Measurements from ENCODE around the gene BET1L.

Gene BET1L

DNA sequence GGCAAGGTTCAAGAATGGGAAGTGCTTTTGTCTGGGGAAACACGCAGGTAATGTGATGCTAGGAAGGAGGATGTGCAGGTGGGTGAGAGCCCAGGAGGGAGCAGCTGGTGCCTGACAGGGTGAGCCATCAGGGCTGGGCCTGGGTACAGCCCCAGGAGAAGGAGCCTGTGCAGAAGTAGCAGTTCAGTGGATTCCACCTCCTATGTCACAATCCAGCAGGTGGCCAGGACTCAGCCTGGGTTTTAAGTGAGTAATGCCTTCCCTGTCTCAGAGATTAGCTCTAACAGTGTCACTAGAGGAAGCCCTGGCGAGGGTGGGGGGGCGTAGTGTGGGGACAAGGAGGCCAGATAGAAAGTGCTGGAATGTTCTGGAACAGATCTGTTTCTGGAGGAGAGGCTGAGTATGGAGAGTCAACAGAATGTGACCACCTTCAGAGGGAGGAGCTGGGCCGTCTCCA is 8.4 kb upstream of the BET1L start:
- H3K27me3 ChIP-seq (ENCODE audit: control insufficient read depth, insufficient read depth, low read length): no peaks in the 10 kb centered on the region
- no peak overlapping the region for H3K9ac ChIP-seq (ENCODE audit: low read length)
- no peak overlapping the region for H3K27ac ChIP-seq (ENCODE audit: low read length)
- H3K36me3 ChIP-seq (ENCODE audit: control insufficient read depth, low read depth, low read length): peaks cover 42% of the 10 kb centered on the region
- no peaks in the 10 kb centered on the region for H3K9me3 ChIP-seq (ENCODE audit: control insufficient read depth, low read depth, low read length)
- no peak overlapping the region for H3K4me3 ChIP-seq (ENCODE audit: low read length)
- no peaks in the 10 kb centered on the region for H3K4me1 ChIP-seq (ENCODE audit: control insufficient read depth, low read depth, low read length)

DNA sequence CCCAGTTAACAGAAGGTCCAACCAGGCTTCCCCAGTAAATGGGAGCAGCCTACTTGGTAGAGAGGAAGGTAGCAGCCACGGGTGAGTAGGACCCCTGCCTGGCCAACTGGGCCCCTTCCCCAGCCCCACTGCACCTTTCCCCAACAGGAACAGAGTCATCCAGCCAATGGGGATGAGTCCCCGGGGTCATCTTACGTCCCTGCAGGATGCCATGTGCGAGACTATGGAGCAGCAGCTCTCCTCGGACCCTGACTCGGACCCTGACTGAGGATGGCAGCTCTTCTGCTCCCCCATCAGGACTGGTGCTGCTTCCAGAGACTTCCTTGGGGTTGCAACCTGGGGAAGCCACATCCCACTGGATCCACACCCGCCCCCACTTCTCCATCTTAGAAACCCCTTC is 6.9 kb upstream of the BET1L start:
- Histone ChIP-seq H3K27ac (ENCODE audit: low read length) (no peak overlapping the region), H3K9me3 (ENCODE audit: control insufficient read depth, low read depth, low read length) (no peaks in the 10 kb centered on the region), H3K4me3 (ENCODE audit: low read length) (no peak overlapping the region), H3K4me1 (ENCODE audit: control insufficient read depth, low read depth, low read length) (no peaks in the 10 kb centered on the region), H3K36me3 (ENCODE audit: control insufficient read depth, low read depth, low read length) (peaks cover 54% of the 10 kb centered on the region), H3K9ac (ENCODE audit: low read length) (no peak overlapping the region), H3K27me3 (ENCODE audit: control insufficient read depth, insufficient read depth, low read length) (no peaks in the 10 kb centered on the region)

DNA sequence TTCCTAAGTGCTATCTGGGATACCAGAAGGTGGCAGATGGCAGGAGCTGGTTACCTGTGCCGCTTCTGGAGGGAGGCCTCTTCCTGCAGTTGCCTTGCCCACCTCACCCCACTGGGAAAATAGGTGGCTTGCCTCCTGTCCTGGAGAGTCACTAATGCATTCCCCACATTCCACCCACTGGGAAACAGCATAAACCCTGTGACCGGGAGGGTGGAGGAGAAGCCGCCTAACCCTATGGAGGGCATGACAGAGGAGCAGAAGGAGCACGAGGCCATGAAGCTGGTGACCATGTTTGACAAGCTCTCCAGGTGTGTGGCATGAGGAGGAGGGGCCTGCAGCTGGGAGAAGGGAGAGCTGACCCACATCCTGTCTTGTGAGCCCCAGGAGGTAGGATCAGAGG is 5.9 kb upstream of the BET1L start:
- Histone ChIP-seq H3K9me3 (ENCODE audit: control insufficient read depth, low read depth, low read length) (no peaks in the 10 kb centered on the region), H3K9ac (ENCODE audit: low read length) (no peak overlapping the region), H3K4me1 (ENCODE audit: control insufficient read depth, low read depth, low read length) (no peaks in the 10 kb centered on the region), H3K27ac (ENCODE audit: low read length) (no peak overlapping the region), H3K4me3 (ENCODE audit: low read length) (no peak overlapping the region), H3K27me3 (ENCODE audit: control insufficient read depth, insufficient read depth, low read length) (no peaks in the 10 kb centered on the region), H3K36me3 (ENCODE audit: control insufficient read depth, low read depth, low read length) (peaks cover 54% of the 10 kb centered on the region)

DNA sequence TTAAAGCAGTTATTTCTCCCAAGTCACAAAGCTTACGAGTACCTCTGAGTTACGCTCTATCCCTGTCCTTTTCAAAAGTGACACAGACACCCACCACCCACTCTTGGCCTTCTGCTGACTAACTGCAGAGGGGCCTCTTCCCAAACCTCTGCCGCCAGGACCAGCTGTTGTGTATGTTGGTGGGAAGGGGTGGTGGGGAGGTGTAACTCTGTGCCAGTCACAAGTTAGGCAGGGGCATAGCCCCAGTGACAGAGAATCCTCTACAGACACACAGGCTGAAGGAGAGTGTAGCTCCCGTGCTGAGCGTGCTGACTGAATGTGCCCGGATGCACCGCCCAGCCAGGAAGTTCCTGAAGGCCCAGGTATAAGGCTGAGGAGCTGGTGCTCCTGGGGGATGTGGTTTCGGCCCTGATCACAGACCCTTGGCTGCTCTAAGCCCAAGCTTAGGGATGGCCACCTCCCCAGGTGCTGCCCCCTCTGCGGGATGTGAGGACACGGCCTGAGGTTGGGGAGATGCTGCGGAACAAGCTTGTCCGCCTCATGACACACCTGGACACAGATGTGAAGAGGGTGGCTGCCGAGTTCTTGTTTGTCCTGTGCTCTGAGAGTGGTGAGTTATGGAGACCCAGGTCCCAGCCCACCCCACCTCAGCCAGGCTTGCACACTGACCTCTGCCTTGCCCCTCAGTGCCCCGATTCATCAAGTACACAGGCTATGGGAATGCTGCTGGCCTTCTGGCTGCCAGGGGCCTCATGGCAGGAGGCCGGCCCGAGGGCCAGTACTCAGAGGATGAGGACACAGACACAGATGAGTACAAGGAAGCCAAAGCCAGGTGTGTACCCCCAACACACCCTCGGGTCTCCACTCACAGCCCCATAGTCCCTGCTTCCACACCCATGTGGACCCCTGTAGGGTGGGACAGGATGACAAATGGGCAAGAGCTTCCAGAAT is 5.2 kb upstream of the BET1L start:
- no peak overlapping the region for H3K27ac ChIP-seq (ENCODE audit: low read length)
- no peak overlapping the region for H3K4me3 ChIP-seq (ENCODE audit: low read length)
- no peak overlapping the region for H3K9ac ChIP-seq (ENCODE audit: low read length)
- H3K4me1 ChIP-seq (ENCODE audit: control insufficient read depth, low read depth, low read length): no peaks in the 10 kb centered on the region
- no peaks in the 10 kb centered on the region for H3K27me3 ChIP-seq (ENCODE audit: control insufficient read depth, insufficient read depth, low read length)
- no peaks in the 10 kb centered on the region for H3K9me3 ChIP-seq (ENCODE audit: control insufficient read depth, low read depth, low read length)
- H3K36me3 ChIP-seq (ENCODE audit: control insufficient read depth, low read depth, low read length): peaks cover 54% of the 10 kb centered on the region

DNA sequence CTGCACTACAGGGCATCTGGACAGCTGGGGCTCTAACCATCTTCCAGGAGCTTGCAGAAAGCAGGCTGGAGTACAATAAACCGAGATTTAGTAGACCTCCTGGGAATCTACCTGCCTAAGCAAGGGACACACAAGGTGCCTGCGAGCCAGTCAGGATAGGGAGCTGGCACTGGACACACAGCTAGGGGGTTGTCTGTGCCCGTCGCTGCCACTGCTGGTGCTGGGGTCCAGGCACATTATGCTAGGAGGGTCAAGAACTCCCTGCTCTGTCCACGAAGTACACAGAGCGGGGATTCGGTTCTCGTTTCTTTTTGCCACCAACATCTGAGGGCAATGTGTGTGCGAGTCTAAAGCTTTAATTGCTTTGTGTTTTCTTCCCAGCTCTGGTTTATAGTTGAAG is 4.5 kb upstream of the BET1L start:
- no peak overlapping the region for H3K27ac ChIP-seq (ENCODE audit: low read length)
- peaks cover 54% of the 10 kb centered on the region for H3K36me3 ChIP-seq (ENCODE audit: control insufficient read depth, low read depth, low read length)
- H3K9me3 ChIP-seq (ENCODE audit: control insufficient read depth, low read depth, low read length): no peaks in the 10 kb centered on the region
- no peak overlapping the region for H3K9ac ChIP-seq (ENCODE audit: low read length)
- no peaks in the 10 kb centered on the region for H3K4me1 ChIP-seq (ENCODE audit: control insufficient read depth, low read depth, low read length)
- H3K27me3 ChIP-seq (ENCODE audit: control insufficient read depth, insufficient read depth, low read length): no peaks in the 10 kb centered on the region
- no peak overlapping the region for H3K4me3 ChIP-seq (ENCODE audit: low read length)

DNA sequence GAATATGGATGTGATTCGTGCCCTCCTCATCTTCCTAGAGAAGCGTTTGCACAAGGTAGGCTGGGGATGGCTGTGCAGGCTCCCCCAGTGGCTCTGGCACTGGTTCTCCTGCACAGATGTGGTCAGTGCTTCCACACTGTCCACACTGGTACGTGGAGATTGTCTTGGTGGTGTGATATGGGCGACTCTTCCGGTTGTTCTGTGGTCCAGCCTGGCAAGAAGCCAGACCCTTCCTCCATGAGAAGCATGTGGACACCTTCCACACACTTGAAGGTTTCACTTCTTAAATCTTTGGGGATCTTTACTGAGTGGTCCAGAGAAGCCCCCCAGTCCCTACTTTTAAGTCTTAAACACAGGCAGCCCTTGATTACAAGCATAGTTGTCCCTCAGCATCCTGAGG is 4.1 kb upstream of the BET1L start:
- Histone ChIP-seq H3K4me3 (ENCODE audit: low read length) (no peak overlapping the region), H3K4me1 (ENCODE audit: control insufficient read depth, low read depth, low read length) (no peaks in the 10 kb centered on the region), H3K9me3 (ENCODE audit: control insufficient read depth, low read depth, low read length) (no peaks in the 10 kb centered on the region), H3K36me3 (ENCODE audit: control insufficient read depth, low read depth, low read length) (peaks cover 54% of the 10 kb centered on the region), H3K27ac (ENCODE audit: low read length) (no peak overlapping the region), H3K9ac (ENCODE audit: low read length) (no peak overlapping the region), H3K27me3 (ENCODE audit: control insufficient read depth, insufficient read depth, low read length) (no peaks in the 10 kb centered on the region)

DNA sequence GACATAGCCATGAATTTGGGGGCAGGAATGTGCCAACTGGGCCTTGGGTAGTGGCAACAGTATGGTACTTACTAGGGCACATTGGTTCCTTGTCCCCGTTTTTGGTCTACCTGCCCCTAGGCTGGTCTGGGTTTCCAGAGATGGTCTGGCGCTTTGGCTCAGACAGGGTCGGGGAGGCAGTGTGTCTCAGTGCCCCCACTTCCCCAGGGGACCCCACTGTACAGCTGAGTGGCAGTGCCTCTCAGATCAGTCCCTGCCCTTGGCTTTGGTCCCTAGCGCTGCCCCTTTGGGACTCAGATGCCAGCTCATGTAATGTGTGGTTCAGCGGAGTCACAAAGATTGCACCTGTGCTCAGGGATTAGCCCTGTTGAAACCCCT is 3.6 kb upstream of the BET1L start:
- Histone ChIP-seq H3K36me3 (ENCODE audit: control insufficient read depth, low read depth, low read length) (peaks cover 54% of the 10 kb centered on the region), H3K27me3 (ENCODE audit: control insufficient read depth, insufficient read depth, low read length) (no peaks in the 10 kb centered on the region), H3K9me3 (ENCODE audit: control insufficient read depth, low read depth, low read length) (no peaks in the 10 kb centered on the region), H3K4me3 (ENCODE audit: low read length) (no peak overlapping the region), H3K4me1 (ENCODE audit: control insufficient read depth, low read depth, low read length) (no peaks in the 10 kb centered on the region), H3K9ac (ENCODE audit: low read length) (no peak overlapping the region), H3K27ac (ENCODE audit: low read length) (no peak overlapping the region)

DNA sequence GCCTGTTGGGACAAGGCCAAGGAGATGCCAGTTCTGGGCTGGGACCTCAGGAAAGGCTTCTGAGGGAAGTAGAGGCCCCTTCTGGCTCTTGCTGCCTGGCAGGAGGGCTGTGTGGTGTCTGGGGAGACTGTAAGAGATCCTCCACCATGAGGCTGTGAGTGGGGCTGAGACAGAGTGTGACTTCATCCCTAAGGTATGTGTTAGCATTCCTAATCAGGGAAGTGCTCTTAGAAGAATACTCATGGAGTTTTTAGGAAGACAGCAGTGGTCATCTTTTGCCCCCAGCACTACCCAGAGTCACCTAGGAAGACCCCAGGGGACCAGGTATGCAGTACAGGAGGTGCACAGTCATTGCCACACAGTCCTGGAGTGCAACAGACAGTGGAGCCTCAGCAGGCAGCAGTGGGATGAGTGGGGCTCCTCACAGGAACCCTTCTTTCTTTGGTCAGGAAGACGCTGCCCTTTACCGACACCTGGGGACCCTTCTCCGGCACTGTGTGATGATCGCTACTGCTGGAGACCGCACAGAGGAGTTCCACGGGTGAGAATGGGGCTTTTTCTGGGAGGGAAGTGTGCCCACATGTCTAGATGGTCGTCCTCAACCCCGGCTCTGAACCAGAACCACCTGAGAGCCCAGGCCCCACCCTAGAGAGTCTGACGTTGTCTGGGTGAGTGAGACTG is 3.1 kb upstream of the BET1L start:
- Histone ChIP-seq H3K27me3 (ENCODE audit: control insufficient read depth, insufficient read depth, low read length) (no peaks in the 10 kb centered on the region), H3K4me3 (ENCODE audit: low read length) (no peak overlapping the region), H3K4me1 (ENCODE audit: control insufficient read depth, low read depth, low read length) (no peaks in the 10 kb centered on the region), H3K9me3 (ENCODE audit: control insufficient read depth, low read depth, low read length) (no peaks in the 10 kb centered on the region), H3K36me3 (ENCODE audit: control insufficient read depth, low read depth, low read length) (peaks cover 51% of the 10 kb centered on the region), H3K9ac (ENCODE audit: low read length) (no peak overlapping the region), H3K27ac (ENCODE audit: low read length) (no peak overlapping the region)

DNA sequence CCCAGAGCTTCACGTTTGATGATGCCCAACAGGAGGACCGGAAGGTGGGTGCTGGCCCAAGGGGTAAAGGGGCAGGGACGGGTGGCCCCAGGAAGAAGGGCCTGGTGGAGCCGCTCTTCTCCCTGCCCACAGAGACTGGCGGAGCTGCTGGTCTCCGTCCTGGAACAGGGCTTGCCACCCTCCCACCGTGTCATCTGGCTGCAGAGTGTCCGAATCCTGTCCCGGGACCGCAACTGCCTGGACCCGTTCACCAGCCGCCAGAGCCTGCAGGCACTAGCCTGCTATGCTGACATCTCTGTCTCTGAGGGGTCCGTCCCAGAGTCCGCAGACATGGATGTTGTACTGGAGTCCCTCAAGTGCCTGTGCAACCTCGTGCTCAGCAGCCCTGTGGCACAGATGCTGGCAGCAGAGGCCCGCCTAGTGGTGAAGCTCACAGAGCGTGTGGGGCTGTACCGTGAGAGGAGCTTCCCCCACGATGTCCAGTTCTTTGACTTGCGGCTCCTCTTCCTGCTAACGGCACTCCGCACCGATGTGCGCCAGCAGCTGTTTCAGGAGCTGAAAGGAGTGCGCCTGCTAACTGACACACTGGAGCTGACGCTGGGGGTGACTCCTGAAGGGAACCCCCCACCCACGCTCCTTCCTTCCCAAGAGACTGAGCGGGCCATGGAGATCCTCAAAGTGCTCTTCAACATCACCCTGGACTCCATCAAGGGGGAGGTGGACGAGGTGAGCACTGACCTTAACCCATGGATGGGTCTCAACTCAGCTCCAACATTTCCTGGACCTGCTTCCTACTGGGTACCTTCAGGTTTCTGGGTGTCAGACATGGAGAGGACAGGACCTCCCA is 2.3 kb upstream of the BET1L start:
- peak overlapping the region; percentile 93 for H3K4me3 ChIP-seq (ENCODE audit: low read length)
- H3K9ac ChIP-seq (ENCODE audit: low read length): peak overlapping the region; percentile 78
- no peaks in the 10 kb centered on the region for H3K27me3 ChIP-seq (ENCODE audit: control insufficient read depth, insufficient read depth, low read length)
- no peaks in the 10 kb centered on the region for H3K9me3 ChIP-seq (ENCODE audit: control insufficient read depth, low read depth, low read length)
- H3K27ac ChIP-seq (ENCODE audit: low read length): no peak overlapping the region
- H3K4me1 ChIP-seq (ENCODE audit: control insufficient read depth, low read depth, low read length): no peaks in the 10 kb centered on the region
- peaks cover 47% of the 10 kb centered on the region for H3K36me3 ChIP-seq (ENCODE audit: control insufficient read depth, low read depth, low read length)

DNA sequence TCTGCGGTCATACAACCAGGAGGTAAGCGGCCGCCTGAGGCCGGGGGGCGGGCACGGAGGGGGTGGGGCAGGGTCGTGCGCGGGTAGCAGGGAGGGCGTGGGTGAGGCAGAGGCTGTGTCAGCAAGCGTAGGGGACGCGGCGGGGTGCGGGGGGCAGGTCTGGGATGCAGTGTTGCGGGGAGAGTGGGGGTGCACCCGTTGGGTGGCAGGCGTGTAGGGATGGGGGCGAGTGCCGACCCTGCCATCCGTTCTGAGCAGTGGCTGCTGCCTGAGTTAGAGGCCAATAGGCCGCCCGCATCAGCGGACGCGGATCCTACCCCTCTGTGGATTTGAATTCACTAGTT is 1.7 kb upstream of the BET1L start:
- H3K36me3 ChIP-seq (ENCODE audit: control insufficient read depth, low read depth, low read length): peaks cover 45% of the 10 kb centered on the region
- H3K9ac ChIP-seq (ENCODE audit: low read length): peak overlapping the region; percentile 78
- H3K27me3 ChIP-seq (ENCODE audit: control insufficient read depth, insufficient read depth, low read length): no peaks in the 10 kb centered on the region
- no peaks in the 10 kb centered on the region for H3K9me3 ChIP-seq (ENCODE audit: control insufficient read depth, low read depth, low read length)
- H3K27ac ChIP-seq (ENCODE audit: low read length): no peak overlapping the region
- H3K4me3 ChIP-seq (ENCODE audit: low read length): peak overlapping the region; percentile 93
- H3K4me1 ChIP-seq (ENCODE audit: control insufficient read depth, low read depth, low read length): no peaks in the 10 kb centered on the region

DNA sequence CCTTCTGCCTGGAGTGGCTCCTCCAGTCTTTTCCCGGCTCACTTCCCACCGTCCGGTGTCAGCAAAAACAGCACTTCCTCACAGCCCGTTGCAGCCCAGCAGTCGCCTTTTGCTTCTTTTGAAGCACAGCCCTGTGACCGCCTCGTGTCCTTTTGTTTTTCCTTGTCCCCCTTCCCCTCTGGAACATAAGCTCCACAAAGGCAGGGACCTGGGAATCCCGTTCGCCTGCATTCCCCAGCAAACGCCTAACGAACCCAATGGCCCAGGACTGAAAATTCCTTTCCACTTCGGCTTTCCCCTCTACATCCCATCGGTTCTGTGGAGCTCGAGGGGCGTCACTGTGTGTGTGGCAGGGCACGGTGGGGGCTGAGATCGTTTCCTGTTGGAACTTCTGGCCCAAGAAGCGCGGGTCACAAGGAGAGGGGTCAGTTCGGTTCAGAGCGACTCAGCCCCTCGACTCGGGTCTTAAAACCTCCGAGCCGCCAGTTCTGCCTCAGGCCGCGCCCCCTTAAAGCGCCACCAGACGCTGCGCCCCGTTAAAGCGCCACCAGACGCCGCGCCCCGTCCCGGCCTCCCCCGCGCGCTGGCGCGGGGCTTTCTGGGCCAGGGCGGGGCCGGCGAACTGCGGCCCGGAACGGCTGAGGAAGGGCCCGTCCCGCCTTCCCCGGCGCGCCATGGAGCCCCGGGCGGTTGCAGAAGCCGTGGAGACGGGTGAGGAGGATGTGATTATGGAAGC is 1.1 kb upstream of the BET1L start:
- Histone ChIP-seq H3K9me3 (ENCODE audit: control insufficient read depth, low read depth, low read length) (no peaks in the 10 kb centered on the region), H3K27me3 (ENCODE audit: control insufficient read depth, insufficient read depth, low read length) (no peaks in the 10 kb centered on the region), H3K27ac (ENCODE audit: low read length) (peak overlapping the region; percentile 1), H3K36me3 (ENCODE audit: control insufficient read depth, low read depth, low read length) (peaks cover 44% of the 10 kb centered on the region), H3K4me1 (ENCODE audit: control insufficient read depth, low read depth, low read length) (no peaks in the 10 kb centered on the region), H3K4me3 (ENCODE audit: low read length) (peak overlapping the region; percentile 93), H3K9ac (ENCODE audit: low read length) (peak overlapping the region; percentile 78)
